Neuronal stem cell (in vitro differentiated cells): ENCODE results near the gene TMTC4.

Experiments used
- DNase-seq: peaks from one replicate; pipeline ENCODE4 v3.0.0-alpha.2; 2013; ENCODE audit warnings: low spot score
- H2AFZ ChIP-seq: one replicate; pipeline ENCODE4 v1.6.1; 2013; ENCODE audit warnings: mild to moderate bottlenecking, low read length, inconsistent platforms
- H2AK5ac ChIP-seq: 2 replicates; pipeline ENCODE4 v1.6.1; 2013; ENCODE audit warnings: low read depth, mild to moderate bottlenecking, inconsistent platforms, low read length, moderate library complexity, mixed read lengths
- H2BK120ac ChIP-seq: 2 replicates; pipeline ENCODE4 v1.6.1; 2013; ENCODE audit warnings: low read depth, mild to moderate bottlenecking, inconsistent platforms, low read length, moderate library complexity, mixed read lengths
- H2BK12ac ChIP-seq: one replicate; pipeline ENCODE4 v1.6.1; 2013; ENCODE audit warnings: low read length, inconsistent platforms
- H2BK15ac ChIP-seq: 2 replicates; pipeline ENCODE4 v1.6.1; 2013; ENCODE audit warnings: mild to moderate bottlenecking, low read length, inconsistent platforms, mixed read lengths
- H2BK5ac ChIP-seq: one replicate; pipeline ENCODE4 v1.6.1; 2013; ENCODE audit warnings: inconsistent platforms, mild to moderate bottlenecking, low read length, moderate library complexity
- H3K14ac ChIP-seq: one replicate; pipeline ENCODE4 v1.6.1; 2013; ENCODE audit warnings: low read length, inconsistent platforms
- H3K18ac ChIP-seq: 2 replicates; pipeline ENCODE4 v1.6.1; 2013; ENCODE audit warnings: low read length, inconsistent platforms
- H3K23ac ChIP-seq: 2 replicates; pipeline ENCODE4 v1.6.1; 2013; ENCODE audit warnings: low read depth, mild to moderate bottlenecking, mixed read lengths, low read length, inconsistent platforms; ENCODE audit not compliant: poor library complexity
- H3K27ac ChIP-seq: replicated peaks from 3 replicates; pipeline ENCODE4 v1.5.1; 2013; ENCODE audit warnings: low read length, inconsistent platforms
- H3K27me3 ChIP-seq, 3 experiments: 2 replicates each; pipeline ENCODE4 v1.6.1; 2013; ENCODE audit warnings: low read length in 3 of 3, mild to moderate bottlenecking in 2 of 3, inconsistent platforms in 1 of 3, low read depth in 1 of 3, mixed read lengths in 1 of 3, moderate library complexity in 1 of 3; ENCODE audit not compliant: control insufficient read depth in 3 of 3, insufficient read depth in 3 of 3
- H3K36me3 ChIP-seq, 2 donors: replicated peaks in 1 of 2; 2 replicates each; pipeline ENCODE4 v1.6.1; 2013; ENCODE audit warnings: low read length in 2 of 2; ENCODE audit not compliant: control insufficient read depth in 2 of 2, insufficient read depth in 2 of 2
- H3K4ac ChIP-seq: 2 replicates; pipeline ENCODE4 v1.6.1; 2013; ENCODE audit warnings: inconsistent platforms, mild to moderate bottlenecking, low read length, moderate library complexity
- H3K4me1 ChIP-seq, 2 donors: 1 replicate in 1 of 2; 2 replicates in 1 of 2; pipeline ENCODE4 v1.6.1; 2013; ENCODE audit warnings: low read length in 2 of 2, low read depth in 1 of 2; ENCODE audit not compliant: control insufficient read depth in 2 of 2, insufficient read depth in 1 of 2
- H3K4me2 ChIP-seq: one replicate; pipeline ENCODE4 v1.6.1; 2013; ENCODE audit warnings: mild to moderate bottlenecking, low read length, inconsistent platforms; ENCODE audit not compliant: insufficient read depth, poor library complexity, severe bottlenecking
- H3K4me3 ChIP-seq, 2 donors: 2 replicates each; pipeline ENCODE4 v1.5.1; 2013; ENCODE audit warnings: low read length in 2 of 2, mild to moderate bottlenecking in 2 of 2, inconsistent platforms in 1 of 2, moderate library complexity in 1 of 2
- H3K79me1 ChIP-seq: one replicate; pipeline ENCODE4 v1.6.1; 2013; ENCODE audit warnings: low read depth, mild to moderate bottlenecking, inconsistent platforms, low read length, moderate library complexity
- H3K9ac ChIP-seq: one replicate; pipeline ENCODE4 v1.6.1; 2013; ENCODE audit warnings: mild to moderate bottlenecking, low read depth, low read length, inconsistent platforms; ENCODE audit not compliant: poor library complexity
- H3K9me3 ChIP-seq, 2 donors: replicated peaks in 1 of 2; 2 replicates each; pipeline versions ENCODE3 to v1.6.1; 2013; ENCODE audit warnings: low read length in 2 of 2, mild to moderate bottlenecking in 2 of 2, inconsistent platforms in 1 of 2, low read depth in 1 of 2, mixed read lengths in 1 of 2, moderate library complexity in 1 of 2; ENCODE audit not compliant: control insufficient read depth in 2 of 2, insufficient read depth in 1 of 2
- H4K8ac ChIP-seq: one replicate; pipeline ENCODE4 v1.6.1; 2013; ENCODE audit warnings: low read depth, mild to moderate bottlenecking, inconsistent platforms, low read length, moderate library complexity
- H4K91ac ChIP-seq: one replicate; pipeline ENCODE4 v1.6.1; 2013; ENCODE audit warnings: low read length, low read depth, mild to moderate bottlenecking, inconsistent platforms; ENCODE audit not compliant: poor library complexity
- WGBS, 2 donors: extraction: QIAGEN DNeasy Blood & Tissue Kit; methylation state at CpG; one replicate each; pipeline ENCODE4 v1.1.7; 2013; ENCODE audit warnings: missing lambda C conversion rate in 2 of 2, mixed read lengths in 1 of 2; ENCODE audit not compliant: insufficient read length in 2 of 2, insufficient replicate concordance in 1 of 2; ENCODE audit errors: extremely low coverage in 2 of 2; 5-methylcytosine and 5-hydroxymethylcytosine counted together

TMTC4 gene

GRCh38 chr13:100600915-100601314 is 73.7 kb downstream of the TMTC4 start:
- no CpG with 5 or more reads among the region's 6 CpGs for WGBS, 2 donors
- no peak overlapping the region for H4K91ac ChIP-seq
- no peak overlapping the region for H2BK15ac ChIP-seq
- no peak overlapping the region for H3K4me3 ChIP-seq
- no peak overlapping the region for H4K8ac ChIP-seq
- no peak overlapping the region for H2AFZ ChIP-seq
- no peak overlapping the region for H3K9ac ChIP-seq
- no peak overlapping the region for H2BK12ac ChIP-seq
- no peak overlapping the region for H3K23ac ChIP-seq
- H3K36me3 ChIP-seq, result peaks cover 0 to 20% of the 10 kb centered on the region in 2 donors
- no peak overlapping the region for H2AK5ac ChIP-seq
- H3K4me2 ChIP-seq, result no peak overlapping the region
- no peak overlapping the region for H3K4ac ChIP-seq
- no peaks in the 10 kb centered on the region for H3K4me1 ChIP-seq
- no peak overlapping the region for H2BK120ac ChIP-seq
- H3K18ac ChIP-seq, result no peak overlapping the region
- H3K9me3 ChIP-seq, result no peaks in the 10 kb centered on the region
- no peak for DNase-seq
- no peak overlapping the region for H3K27ac ChIP-seq
- H3K79me1 ChIP-seq, result no peaks in the 10 kb centered on the region
- no peak overlapping the region for H3K14ac ChIP-seq
- no peak overlapping the region for H2BK5ac ChIP-seq
- H3K27me3 ChIP-seq, result no peaks in the 10 kb centered on the region

- H3K4ac ChIP-seq, result no peak overlapping the region
- no peak overlapping the region for H2AK5ac ChIP-seq
- H3K27ac ChIP-seq, result no peak overlapping the region
- no peak overlapping the region for H3K23ac ChIP-seq
- no peak overlapping the region for H2BK15ac ChIP-seq
- no peaks in the 10 kb centered on the region for H3K79me1 ChIP-seq
- H3K4me3 ChIP-seq, result no peak overlapping the region
- no peaks in the 10 kb centered on the region for H3K9me3 ChIP-seq
- H3K4me2 ChIP-seq, result no peak overlapping the region
- H3K36me3 ChIP-seq, result peaks cover 0 to 18% of the 10 kb centered on the region in 2 donors
- H3K18ac ChIP-seq, result no peak overlapping the region
- H4K91ac ChIP-seq, result no peak overlapping the region
- no peak for DNase-seq
- no peaks in the 10 kb centered on the region for H3K27me3 ChIP-seq
- H2BK5ac ChIP-seq, result no peak overlapping the region
- no peaks in the 10 kb centered on the region for H3K4me1 ChIP-seq
- H2BK12ac ChIP-seq, result no peak overlapping the region
- WGBS, 2 donors, result no CpG with 5 or more reads among the region's 6 CpGs
- H4K8ac ChIP-seq, result no peak overlapping the region
- no peak overlapping the region for H3K14ac ChIP-seq
- H3K9ac ChIP-seq, result no peak overlapping the region
- no peak overlapping the region for H2BK120ac ChIP-seq
- no peak overlapping the region for H2AFZ ChIP-seq
These were observed 74.1 kb downstream of the TMTC4 start for GRCh38 chr13:100600461-100600860.

- no peak for DNase-seq
- no CpG with 5 or more reads among the region's 4 CpGs for WGBS, 2 donors
- no peak overlapping the region for H3K4ac ChIP-seq
These were observed 77.3 kb downstream of the TMTC4 start for GRCh38 chr13:100597253-100597652.

GRCh38 chr13:100596516-100596915 is 78.1 kb downstream of the TMTC4 start:
- Histone ChIP-seq H3K36me3 (no peaks in the 10 kb centered on the region), H4K91ac (no peak overlapping the region), H3K23ac (no peak overlapping the region), H3K18ac (no peak overlapping the region), H3K9me3 (no peaks in the 10 kb centered on the region), H2AK5ac (no peak overlapping the region), H3K27ac (no peak overlapping the region), H3K79me1 (no peaks in the 10 kb centered on the region), H3K4me3 (no peak overlapping the region), H3K4me2 (no peak overlapping the region), H2BK12ac (no peak overlapping the region), H3K4me1 (no peaks in the 10 kb centered on the region), H3K9ac (no peak overlapping the region), H3K4ac (no peak overlapping the region), H2AFZ (no peak overlapping the region), H3K14ac (no peak overlapping the region), H4K8ac (no peak overlapping the region), H2BK120ac (no peak overlapping the region), H2BK5ac (no peak overlapping the region), H3K27me3 (no peaks in the 10 kb centered on the region), H2BK15ac (no peak overlapping the region)
- WGBS, 2 donors, result no CpG with 5 or more reads among the region's 2 CpGs
- no peak for DNase-seq

More at GRCh38 chr13:100597253-100597652, 77.3 kb downstream of the TMTC4 start:
- Histone ChIP-seq H3K4me2 (no peak overlapping the region), H2BK120ac (no peak overlapping the region), H4K91ac (peak overlapping the region; percentile 6), H3K27ac (no peak overlapping the region), H2AK5ac (no peak overlapping the region), H3K9me3 (no peaks in the 10 kb centered on the region), H3K36me3 (no peaks in the 10 kb centered on the region), H3K23ac (no peak overlapping the region), H3K4me1 (no peaks in the 10 kb centered on the region), H3K14ac (no peak overlapping the region), H3K18ac (no peak overlapping the region), H3K9ac (no peak overlapping the region), H2BK15ac (no peak overlapping the region), H3K27me3 (no peaks in the 10 kb centered on the region), H3K4me3 (no peak overlapping the region), H2BK5ac (no peak overlapping the region), H2BK12ac (no peak overlapping the region), H2AFZ (no peak overlapping the region), H3K79me1 (no peaks in the 10 kb centered on the region), H4K8ac (no peak overlapping the region)
